ENCODE data around the gene RACK1.

The RACK1 gene

GRCh38 chr5:181195249-181195761 lies 48.4 kb downstream of the RACK1 start:
- no peak for TF ChIP-seq CTCF (conservative IDR thresholded peaks at IDR 0.05; ENCODE audit: low read depth, low read length)
- no peak for DNase-seq (ENCODE audit: low read depth)
- H3K4me3 ChIP-seq (ENCODE audit: low read length): no peak overlapping the region

GRCh38 chr5:181194489-181195248 lies 49.0 kb downstream of the RACK1 start:
- no peak for TF ChIP-seq CTCF (conservative IDR thresholded peaks at IDR 0.05; ENCODE audit: low read depth, low read length)
- no peak for DNase-seq (ENCODE audit: low read depth)
- no peak overlapping the region for H3K4me3 ChIP-seq (ENCODE audit: low read length)

GRCh38 chr5:181193656-181194055 lies 50.0 kb downstream of the RACK1 start:
- no peak for TF ChIP-seq CTCF (conservative IDR thresholded peaks at IDR 0.05; ENCODE audit: low read depth, low read length)
- DNase-seq (ENCODE audit: low read depth): no peak
- no peak overlapping the region for H3K4me3 ChIP-seq (ENCODE audit: low read length)

- H3K4me3 ChIP-seq (ENCODE audit: low read length): peak overlapping the region; percentile 74
- no peak for TF ChIP-seq CTCF (conservative IDR thresholded peaks at IDR 0.05; ENCODE audit: low read depth, low read length)
- no peak for DNase-seq (ENCODE audit: low read depth)
Observed at GRCh38 chr5:181192337-181193046, 51.2 kb downstream of the RACK1 start.

- DNase-seq (ENCODE audit: low read depth): no peak
- TF ChIP-seq CTCF (conservative IDR thresholded peaks at IDR 0.05; ENCODE audit: low read depth, low read length): no peak
- peak overlapping the region; percentile 74 for H3K4me3 ChIP-seq (ENCODE audit: low read length)
Observed at GRCh38 chr5:181191526-181192336, 52.0 kb downstream of the RACK1 start.

- peak; percentile 31 for TF ChIP-seq CTCF (conservative IDR thresholded peaks at IDR 0.05; ENCODE audit: low read depth, low read length)
Observed at GRCh38 chr5:181190711-181191525, 52.8 kb downstream of the RACK1 start.

More at GRCh38 chr5:181190711-181191525, 52.8 kb downstream of the RACK1 start:
- peak overlapping the region; percentile 74 for H3K4me3 ChIP-seq (ENCODE audit: low read length)
- no peak for DNase-seq (ENCODE audit: low read depth)
